Measurements from ENCODE around the gene HSPA12A.

- TF ChIP-seq CTCF (IDR thresholded peaks at IDR 0.05) = no peak
- no peak for TF ChIP-seq POLR2AphosphoS5 (IDR thresholded peaks at IDR 0.05)
- no peak for TF ChIP-seq EP300 (IDR thresholded peaks at IDR 0.05)
- TF ChIP-seq POLR2A (IDR thresholded peaks at IDR 0.05) = no peak
Measured at GRCh38 chr10:116632596-116633215, 109.7 kb downstream of the HSPA12A start.

Data from sigmoid colon (tissue), 4 donors.